Measurements from ENCODE around the gene TMEM163. TPM values are rescaled to one million over a fixed set of nuclear protein-coding genes. Genes with fewer than 3 reads are reported as not detected.

Gene TMEM163
- total RNA-seq, 1 experiment from 2014 or later: 2.5 TPM

- H3K36me3 Mint-ChIP-seq (ENCODE audit: insufficient read depth, unreplicated experiment): no peaks in the 10 kb centered on the region
- H3K4me1 Mint-ChIP-seq (ENCODE audit: low read depth, unreplicated experiment): no peaks in the 10 kb centered on the region
- no TSS peak for BruUV-seq (replicated peaks)
- no peak for TF ChIP-seq CTCF (IDR thresholded peaks at IDR 0.05; ENCODE audit: unreplicated experiment)
- no peak overlapping the region for H3K4me3 Mint-ChIP-seq (ENCODE audit: low read depth, unreplicated experiment)
- H3K27ac Mint-ChIP-seq (ENCODE audit: unreplicated experiment): no peak overlapping the region
- no peak for DNase-seq
- H3K9me3 Mint-ChIP-seq (ENCODE audit: low read depth, unreplicated experiment): peaks cover 3% of the 10 kb centered on the region
- intact Hi-C loops (cut with micrococcal nuclease; ENCODE audit: unreplicated experiment): no loop called here
- no peaks in the 10 kb centered on the region for H3K27me3 Mint-ChIP-seq (ENCODE audit: unreplicated experiment)
- CTCF ChIA-PET: no interaction called here
Measured at GRCh38 chr2:134640494-134640893, 78.3 kb downstream of the TMEM163 start.

- no peak for DNase-seq
Measured at GRCh38 chr2:134639265-134639664, 79.5 kb downstream of the TMEM163 start.

GRCh38 chr2:134636714-134637113, 82.1 kb downstream of the TMEM163 start:
- intact Hi-C loops (cut with micrococcal nuclease; ENCODE audit: unreplicated experiment): no loop called here
- H3K27me3 Mint-ChIP-seq (ENCODE audit: unreplicated experiment): no peaks in the 10 kb centered on the region
- no TSS peak for BruUV-seq (replicated peaks)
- no peak overlapping the region for H3K4me3 Mint-ChIP-seq (ENCODE audit: low read depth, unreplicated experiment)
- TF ChIP-seq CTCF (IDR thresholded peaks at IDR 0.05; ENCODE audit: unreplicated experiment): no peak
- H3K27ac Mint-ChIP-seq (ENCODE audit: unreplicated experiment): no peak overlapping the region
- peaks cover 3% of the 10 kb centered on the region for H3K9me3 Mint-ChIP-seq (ENCODE audit: low read depth, unreplicated experiment)
- DNase-seq: no peak
- CTCF ChIA-PET: no interaction called here
- H3K36me3 Mint-ChIP-seq (ENCODE audit: insufficient read depth, unreplicated experiment): no peaks in the 10 kb centered on the region
- H3K4me1 Mint-ChIP-seq (ENCODE audit: low read depth, unreplicated experiment): no peaks in the 10 kb centered on the region

More at GRCh38 chr2:134639265-134639664, 79.5 kb downstream of the TMEM163 start:
- BruUV-seq (replicated peaks): no TSS peak
- CTCF ChIA-PET: no interaction called here
- no peak overlapping the region for H3K27ac Mint-ChIP-seq (ENCODE audit: unreplicated experiment)
- no peak overlapping the region for H3K4me3 Mint-ChIP-seq (ENCODE audit: low read depth, unreplicated experiment)
- H3K9me3 Mint-ChIP-seq (ENCODE audit: low read depth, unreplicated experiment): peaks cover 3% of the 10 kb centered on the region
- H3K4me1 Mint-ChIP-seq (ENCODE audit: low read depth, unreplicated experiment): no peaks in the 10 kb centered on the region
- H3K27me3 Mint-ChIP-seq (ENCODE audit: unreplicated experiment): no peaks in the 10 kb centered on the region
- intact Hi-C loops (cut with micrococcal nuclease; ENCODE audit: unreplicated experiment): no loop called here
- no peaks in the 10 kb centered on the region for H3K36me3 Mint-ChIP-seq (ENCODE audit: insufficient read depth, unreplicated experiment)
- no peak for TF ChIP-seq CTCF (IDR thresholded peaks at IDR 0.05; ENCODE audit: unreplicated experiment)

- H3K4me1 Mint-ChIP-seq (ENCODE audit: low read depth, unreplicated experiment): no peaks in the 10 kb centered on the region
- H3K36me3 Mint-ChIP-seq (ENCODE audit: insufficient read depth, unreplicated experiment): no peaks in the 10 kb centered on the region
- no peaks in the 10 kb centered on the region for H3K27me3 Mint-ChIP-seq (ENCODE audit: unreplicated experiment)
- H3K27ac Mint-ChIP-seq (ENCODE audit: unreplicated experiment): no peak overlapping the region
- no peak for DNase-seq
- intact Hi-C loops (cut with micrococcal nuclease; ENCODE audit: unreplicated experiment): no loop called here
- BruUV-seq (replicated peaks): no TSS peak
- H3K4me3 Mint-ChIP-seq (ENCODE audit: low read depth, unreplicated experiment): no peak overlapping the region
- no peak for TF ChIP-seq CTCF (IDR thresholded peaks at IDR 0.05; ENCODE audit: unreplicated experiment)
- CTCF ChIA-PET: no interaction called here
- H3K9me3 Mint-ChIP-seq (ENCODE audit: low read depth, unreplicated experiment): no peaks in the 10 kb centered on the region
Measured at GRCh38 chr2:134634054-134634753, 84.6 kb downstream of the TMEM163 start.

Measured in Calu3 (cell line).